Measurements from ENCODE around the gene CMC4. TPM values are rescaled to one million over a fixed set of nuclear protein-coding genes. Genes with fewer than 3 reads are reported as not detected.

Gene CMC4
- total RNA-seq, 1 donor from 2014 or later, result 21.9 TPM

DNA sequence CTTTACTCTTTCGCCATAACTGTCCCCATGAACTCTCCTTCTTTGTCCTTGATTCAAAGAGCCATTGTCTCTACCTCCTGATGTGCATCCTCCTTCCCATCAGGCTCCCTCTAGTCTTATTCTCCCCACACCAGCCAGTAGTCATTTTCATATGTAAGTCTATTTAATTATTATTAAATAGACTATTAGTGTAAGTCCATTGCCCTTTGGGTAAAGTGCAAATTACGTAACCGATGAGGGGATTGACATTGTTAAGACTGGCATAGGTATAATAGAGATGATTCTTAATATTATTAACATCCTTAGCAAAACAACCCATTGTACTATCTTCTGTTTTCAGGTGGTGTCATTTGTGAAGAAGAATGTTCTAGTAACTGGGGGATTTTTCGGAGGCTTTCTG is 16.7 kb downstream of the CMC4 start:
- Histone ChIP-seq H3K27ac (no peak overlapping the region), H3K36me3 (no peaks in the 10 kb centered on the region), H3K9me3 (no peaks in the 10 kb centered on the region), H3K4me3 (no peak overlapping the region), H3K27me3 (no peaks in the 10 kb centered on the region), H3K4me1 (no peaks in the 10 kb centered on the region)
- DNase-seq (ENCODE audit: extremely low spot score in 2 of 2), result no peak
- intact Hi-C loops (cut with DNase I), result loop anchor here (10.0 kb wide), 1 partner anchor 69 kb away; no protein-coding TSS in a partner anchor
- TF ChIP-seq POLR2AphosphoS5 (IDR thresholded peaks at IDR 0.05; ENCODE audit: insufficient read depth in 1 of 2, low read depth in 1 of 2), result no peak
- TF ChIP-seq, protein P1, sequence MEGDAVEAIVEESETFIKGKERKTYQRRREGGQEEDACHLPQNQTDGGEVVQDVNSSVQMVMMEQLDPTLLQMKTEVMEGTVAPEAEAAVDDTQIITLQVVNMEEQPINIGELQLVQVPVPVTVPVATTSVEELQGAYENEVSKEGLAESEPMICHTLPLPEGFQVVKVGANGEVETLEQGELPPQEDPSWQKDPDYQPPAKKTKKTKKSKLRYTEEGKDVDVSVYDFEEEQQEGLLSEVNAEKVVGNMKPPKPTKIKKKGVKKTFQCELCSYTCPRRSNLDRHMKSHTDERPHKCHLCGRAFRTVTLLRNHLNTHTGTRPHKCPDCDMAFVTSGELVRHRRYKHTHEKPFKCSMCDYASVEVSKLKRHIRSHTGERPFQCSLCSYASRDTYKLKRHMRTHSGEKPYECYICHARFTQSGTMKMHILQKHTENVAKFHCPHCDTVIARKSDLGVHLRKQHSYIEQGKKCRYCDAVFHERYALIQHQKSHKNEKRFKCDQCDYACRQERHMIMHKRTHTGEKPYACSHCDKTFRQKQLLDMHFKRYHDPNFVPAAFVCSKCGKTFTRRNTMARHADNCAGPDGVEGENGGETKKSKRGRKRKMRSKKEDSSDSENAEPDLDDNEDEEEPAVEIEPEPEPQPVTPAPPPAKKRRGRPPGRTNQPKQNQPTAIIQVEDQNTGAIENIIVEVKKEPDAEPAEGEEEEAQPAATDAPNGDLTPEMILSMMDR (IDR thresholded peaks at IDR 0.05), result no peak
- TF ChIP-seq POLR2A (IDR thresholded peaks at IDR 0.05), result no peak

DNA sequence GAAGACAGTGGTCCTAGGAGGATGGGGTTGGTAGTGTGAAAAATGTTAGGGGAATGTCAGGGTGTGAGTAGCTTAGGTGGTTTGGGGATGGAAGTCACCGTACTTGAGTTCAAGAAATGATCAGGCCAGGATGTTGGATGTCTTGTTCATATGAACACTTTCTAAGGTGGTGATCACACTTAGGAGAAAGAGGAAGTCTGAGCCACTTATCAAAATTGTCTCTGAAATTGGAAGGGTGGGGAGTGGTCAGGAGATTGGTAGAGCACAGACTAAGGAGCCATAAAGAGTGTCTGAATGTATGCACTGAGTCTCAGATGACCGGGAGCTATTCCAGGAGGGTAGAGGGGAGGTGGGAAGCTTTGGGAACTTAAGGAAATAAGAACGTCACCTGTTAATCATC is 17.3 kb downstream of the CMC4 start:
- Histone ChIP-seq H3K27ac (no peak overlapping the region), H3K4me3 (no peak overlapping the region), H3K9me3 (no peaks in the 10 kb centered on the region), H3K27me3 (no peaks in the 10 kb centered on the region), H3K36me3 (no peaks in the 10 kb centered on the region), H3K4me1 (no peaks in the 10 kb centered on the region)
- no peak for DNase-seq (ENCODE audit: extremely low spot score in 2 of 2)
- TF ChIP-seq POLR2A (IDR thresholded peaks at IDR 0.05) (no peak), POLR2AphosphoS5 (IDR thresholded peaks at IDR 0.05; ENCODE audit: insufficient read depth in 1 of 2, low read depth in 1 of 2) (no peak)
- TF ChIP-seq, protein P1 (IDR thresholded peaks at IDR 0.05), result no peak
- intact Hi-C loops (cut with DNase I), result loop anchor here (10.0 kb wide), 1 partner anchor 69 kb away; no protein-coding TSS in a partner anchor

DNA sequence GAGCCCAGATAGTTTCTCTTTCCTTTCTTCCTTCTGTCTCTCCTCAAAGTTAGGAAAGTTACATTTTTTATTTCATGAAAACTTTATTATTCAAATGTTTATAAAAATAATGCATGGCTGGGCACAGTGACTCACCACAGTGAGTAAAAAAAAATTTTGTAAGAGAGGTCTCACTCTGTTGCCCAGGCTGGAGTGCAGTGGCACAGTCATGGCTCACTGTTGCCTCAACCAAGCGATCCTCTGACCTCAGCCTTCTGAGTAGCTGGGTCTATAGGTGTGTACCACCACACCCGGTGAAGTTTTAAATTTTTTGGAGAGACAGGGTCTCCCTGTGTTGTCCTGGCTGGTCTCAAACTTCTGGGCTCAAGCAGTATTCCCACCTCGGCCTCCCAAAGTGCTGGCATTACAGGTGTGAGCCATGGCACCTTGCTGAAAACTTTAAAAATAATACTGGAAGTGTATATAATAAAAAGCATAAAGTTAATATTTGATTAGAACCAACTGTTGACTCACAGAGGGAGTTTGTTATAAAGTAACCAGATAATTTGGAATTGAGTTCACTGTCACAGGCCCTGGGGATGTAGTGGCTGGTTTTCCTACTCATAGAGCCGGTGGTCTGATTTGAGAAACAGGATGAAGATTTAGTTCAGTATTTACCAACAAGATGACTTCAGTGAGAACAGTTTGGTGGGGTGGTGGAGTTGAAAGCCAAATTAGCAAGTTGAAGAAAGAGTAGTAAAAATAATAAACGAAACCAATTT is 18.0 kb downstream of the CMC4 start:
- H3K9me3 ChIP-seq, result no peaks in the 10 kb centered on the region
- TF ChIP-seq, protein P1 (IDR thresholded peaks at IDR 0.05), result no peak
- no peak for TF ChIP-seq POLR2AphosphoS5 (IDR thresholded peaks at IDR 0.05; ENCODE audit: insufficient read depth in 1 of 2, low read depth in 1 of 2)
- no peak for TF ChIP-seq POLR2A (IDR thresholded peaks at IDR 0.05)
- H3K36me3 ChIP-seq, result no peaks in the 10 kb centered on the region
- H3K27me3 ChIP-seq, result no peaks in the 10 kb centered on the region
- H3K27ac ChIP-seq, result no peak overlapping the region
- H3K4me1 ChIP-seq, result no peaks in the 10 kb centered on the region
- intact Hi-C loops (cut with DNase I), result loop anchor here (10.0 kb wide), 1 partner anchor 68 kb away; no protein-coding TSS in a partner anchor
- no peak overlapping the region for H3K4me3 ChIP-seq
- DNase-seq (ENCODE audit: extremely low spot score in 2 of 2), result no peak

DNA sequence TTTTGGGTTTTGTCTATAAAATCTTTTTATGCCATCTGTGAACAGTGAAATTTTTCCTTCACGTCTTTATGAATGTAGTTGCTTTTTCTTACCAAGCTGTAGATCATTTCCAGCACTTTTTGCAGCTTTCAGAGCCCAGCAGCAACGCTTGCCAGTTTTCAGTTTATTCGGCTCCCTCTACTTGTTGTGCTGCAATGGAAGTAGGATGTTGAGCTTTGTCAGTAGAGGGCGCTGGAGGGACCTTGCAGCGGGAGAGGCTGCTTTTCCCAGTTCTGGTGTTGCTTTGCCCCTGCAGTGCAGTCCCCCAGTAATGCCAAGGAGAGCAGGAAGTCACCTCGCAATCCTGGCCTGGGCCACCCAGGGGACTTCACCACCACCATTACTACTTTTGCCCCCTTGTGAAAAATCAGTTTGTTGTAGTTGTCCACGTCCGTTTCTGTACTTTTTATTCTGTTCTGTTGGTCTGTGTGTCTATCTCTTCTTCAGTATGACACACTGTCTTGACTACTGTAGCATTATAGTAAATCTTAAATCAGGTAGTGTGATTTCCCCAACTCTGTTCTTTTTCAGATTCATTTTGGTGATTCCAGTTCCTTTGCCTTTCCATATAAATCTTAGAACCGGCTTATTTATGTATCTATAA is 21.8 kb downstream of the CMC4 start:
- Histone ChIP-seq H3K36me3 (no peaks in the 10 kb centered on the region), H3K4me3 (no peak overlapping the region), H3K27ac (no peak overlapping the region), H3K9me3 (no peaks in the 10 kb centered on the region), H3K4me1 (no peaks in the 10 kb centered on the region), H3K27me3 (no peaks in the 10 kb centered on the region)
- DNase-seq (ENCODE audit: extremely low spot score in 2 of 2), result no peak
- TF ChIP-seq POLR2A (IDR thresholded peaks at IDR 0.05) (no peak), POLR2AphosphoS5 (IDR thresholded peaks at IDR 0.05; ENCODE audit: insufficient read depth in 1 of 2, low read depth in 1 of 2) (no peak)
- TF ChIP-seq, protein P1 (IDR thresholded peaks at IDR 0.05), result no peak
- intact Hi-C loops (cut with DNase I), result no loop called here
